Measurements from ENCODE around the gene MPO. TPM values are rescaled to one million over a fixed set of nuclear protein-coding genes. Genes with fewer than 3 reads are reported as not detected.

Gene MPO
- total RNA-seq, 2 experiments from 2014 or later, result not detected

DNA sequence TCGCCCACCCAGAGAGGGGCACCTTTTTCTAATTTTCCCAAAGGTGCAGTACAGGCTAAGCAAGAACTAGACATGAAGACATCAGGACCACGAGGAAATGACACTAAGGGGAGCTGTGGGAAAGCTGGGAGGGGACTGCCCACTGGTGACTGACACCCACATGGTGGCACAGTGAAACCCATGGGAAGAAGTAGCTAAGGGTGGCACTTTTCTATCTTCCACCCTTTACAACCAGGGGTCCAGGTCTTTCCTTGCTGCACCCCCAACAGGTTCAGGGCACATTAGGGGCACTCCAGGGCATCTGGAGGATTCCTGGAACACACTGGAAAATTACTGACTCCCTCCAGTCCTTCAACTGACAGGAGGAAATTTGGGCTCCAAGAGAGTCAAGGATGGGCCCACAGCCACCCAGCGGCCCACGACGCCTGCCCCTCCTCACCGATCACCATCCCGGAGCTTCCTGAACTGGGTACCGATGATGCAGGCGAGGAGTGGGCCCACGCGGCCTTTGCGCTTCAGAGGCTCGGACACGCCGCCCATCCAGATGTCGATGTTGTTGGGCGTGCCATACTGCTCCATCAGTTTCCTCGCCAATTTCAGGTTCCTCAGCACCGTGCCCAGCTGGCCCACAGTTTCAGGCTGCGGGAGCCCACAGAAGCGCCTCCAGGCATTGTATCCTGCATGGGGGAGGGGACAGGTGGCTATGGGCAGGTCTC, 9.4 kb downstream of the MPO start:
- Histone ChIP-seq H4K20me1 (ENCODE audit: insufficient read depth, low read length) (no peaks in the 10 kb centered on the region), H3K79me2 (ENCODE audit: insufficient read depth, low read depth, low read length) (no peaks in the 10 kb centered on the region), H3K9me2 (ENCODE audit: insufficient read depth, low read length) (no peaks in the 10 kb centered on the region), H3K4me3 (ENCODE audit: low read depth, low read length, poor library complexity, severe bottlenecking) (no peak overlapping the region), H3K4me1 (ENCODE audit: insufficient read depth, low read length, poor library complexity, severe bottlenecking) (no peaks in the 10 kb centered on the region), H2AFZ (ENCODE audit: low read length) (no peak overlapping the region), H3K4me2 (ENCODE audit: low read length) (no peak overlapping the region), H3K27ac (ENCODE audit: low read depth, low read length, poor library complexity, severe bottlenecking) (no peak overlapping the region), H3K36me3 (ENCODE audit: insufficient read depth, low read length) (no peaks in the 10 kb centered on the region), H3K9me3 (ENCODE audit: low read length) (no peaks in the 10 kb centered on the region)
- no peak for TF ChIP-seq EZH2phosphoT487 (IDR thresholded peaks at IDR 0.05; ENCODE audit: borderline replicate concordance, low read depth, low read length)
- TF ChIP-seq CTCF (conservative IDR thresholded peaks at IDR 0.05; ENCODE audit: low read length), result no peak
- ChIA-PET POLR2A (no interaction called here), CTCF (ENCODE audit: unreplicated experiment) (no interaction called here)
- no TSS peak for BruUV-seq (replicated peaks)
- intact Hi-C loops (cut with micrococcal nuclease; ENCODE audit: unreplicated experiment), result no loop called here
- no peak for DNase-seq (ENCODE audit: low spot score)

- no peaks in the 10 kb centered on the region for H3K9me2 ChIP-seq (ENCODE audit: insufficient read depth, low read length)
These were observed 10.1 kb downstream of the MPO start for GRCh38 chr17:58270476-58271215.

More at GRCh38 chr17:58270476-58271215, 10.1 kb downstream of the MPO start:
- peak; percentile 11 for DNase-seq (ENCODE audit: low spot score)
- ChIA-PET POLR2A (no interaction called here), CTCF (ENCODE audit: unreplicated experiment) (no interaction called here)
- Histone ChIP-seq H3K9me3 (ENCODE audit: low read length) (no peaks in the 10 kb centered on the region), H4K20me1 (ENCODE audit: insufficient read depth, low read length) (no peaks in the 10 kb centered on the region), H3K36me3 (ENCODE audit: insufficient read depth, low read length) (no peaks in the 10 kb centered on the region), H3K27ac (ENCODE audit: low read depth, low read length, poor library complexity, severe bottlenecking) (no peak overlapping the region), H3K4me3 (ENCODE audit: low read depth, low read length, poor library complexity, severe bottlenecking) (no peak overlapping the region), H3K79me2 (ENCODE audit: insufficient read depth, low read depth, low read length) (no peaks in the 10 kb centered on the region), H2AFZ (ENCODE audit: low read length) (no peak overlapping the region), H3K4me2 (ENCODE audit: low read length) (no peak overlapping the region), H3K4me1 (ENCODE audit: insufficient read depth, low read length, poor library complexity, severe bottlenecking) (no peaks in the 10 kb centered on the region)
- intact Hi-C loops (cut with micrococcal nuclease; ENCODE audit: unreplicated experiment), result no loop called here
- peak; percentile 59 for TF ChIP-seq CTCF (conservative IDR thresholded peaks at IDR 0.05; ENCODE audit: low read length)
- TF ChIP-seq EZH2phosphoT487 (IDR thresholded peaks at IDR 0.05; ENCODE audit: borderline replicate concordance, low read depth, low read length), result no peak
- BruUV-seq (replicated peaks), result no TSS peak
